HUES6 (cell line): ENCODE measurements around the gene PHF20.

ENCODE experiments used
- H3K27ac ChIP-seq: 2 replicates; pipeline ENCODE4 v1.7.0; 2013; ENCODE audit warnings: low read depth, mild to moderate bottlenecking, low read length, inconsistent platforms
- H3K27me3 ChIP-seq: 2 replicates; pipeline ENCODE4 v1.6.1; 2013; ENCODE audit warnings: low read length; ENCODE audit not compliant: control insufficient read depth, insufficient read depth
- H3K36me3 ChIP-seq: 2 replicates; pipeline ENCODE4 v1.6.1; 2013; ENCODE audit warnings: low read length; ENCODE audit not compliant: control insufficient read depth, insufficient read depth
- H3K4me1 ChIP-seq: 2 replicates; pipeline ENCODE4 v1.6.1; 2013; ENCODE audit warnings: low read length; ENCODE audit not compliant: control insufficient read depth, insufficient read depth
- H3K4me3 ChIP-seq: 2 replicates; pipeline ENCODE4 v1.5.1; 2013; ENCODE audit warnings: low read depth, low read length
- H3K9ac ChIP-seq: one replicate; pipeline ENCODE4 v1.6.1; 2013; ENCODE audit warnings: mild to moderate bottlenecking, low read length
- H3K9me3 ChIP-seq: 2 replicates; pipeline ENCODE4 v1.6.1; 2013; ENCODE audit warnings: low read depth, low read length; ENCODE audit not compliant: control insufficient read depth, insufficient read depth

Gene PHF20

DNA sequence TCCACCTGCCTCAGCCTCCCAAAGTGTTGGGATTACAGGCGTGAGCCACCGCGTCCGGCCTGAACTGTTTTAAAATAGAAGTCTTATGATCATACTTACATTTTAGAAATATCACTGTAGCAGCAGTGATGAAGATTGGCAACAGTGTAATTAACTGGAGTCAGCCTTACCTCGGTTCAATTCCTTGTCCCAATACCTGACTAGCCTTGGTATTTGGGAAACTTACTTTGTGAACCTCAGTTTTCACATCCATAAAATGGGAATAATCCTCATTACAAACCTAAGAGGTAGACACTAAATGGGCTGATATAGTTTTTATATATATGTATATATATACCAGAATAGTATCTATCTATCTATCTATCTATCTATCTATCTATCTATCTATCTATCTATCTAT is 19.3 kb downstream of the PHF20 start:
- H3K4me3 ChIP-seq, result no peak overlapping the region
- no peak overlapping the region for H3K27ac ChIP-seq
- no peaks in the 10 kb centered on the region; the same call in 1 of the 2 replicates for H3K4me1 ChIP-seq
- no peak overlapping the region for H3K9ac ChIP-seq
- H3K9me3 ChIP-seq, result no peaks in the 10 kb centered on the region
- peaks cover 3% of the 10 kb centered on the region; the same call in 1 of the 2 replicates for H3K36me3 ChIP-seq
- H3K27me3 ChIP-seq, result no peaks in the 10 kb centered on the region

DNA sequence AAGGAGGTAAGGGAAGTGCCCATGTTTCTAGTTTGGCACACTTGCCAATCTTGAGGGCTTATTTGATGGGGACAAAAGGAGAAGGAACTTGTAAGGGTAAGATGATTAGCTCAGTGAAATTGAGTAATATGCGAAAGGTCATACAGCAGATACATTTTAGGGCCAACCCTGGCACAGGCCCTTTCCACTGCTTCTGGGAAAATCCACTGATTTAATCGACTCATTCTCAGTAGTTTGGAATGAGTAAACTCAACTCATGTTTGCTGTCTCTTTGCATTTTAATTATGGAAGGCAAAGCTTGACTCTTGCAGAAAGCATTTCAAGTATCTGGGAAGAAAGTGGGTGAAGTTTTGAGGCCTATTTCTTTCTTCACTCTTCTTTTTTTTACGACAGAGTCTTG is 20.0 kb downstream of the PHF20 start:
- Histone ChIP-seq H3K27ac (no peak overlapping the region), H3K36me3 (peaks cover 3% of the 10 kb centered on the region; the same call in 1 of the 2 replicates), H3K27me3 (no peaks in the 10 kb centered on the region), H3K9me3 (no peaks in the 10 kb centered on the region), H3K4me3 (no peak overlapping the region), H3K4me1 (no peaks in the 10 kb centered on the region; the same call in 1 of the 2 replicates), H3K9ac (no peak overlapping the region)

- Histone ChIP-seq H3K4me1 (no peaks in the 10 kb centered on the region; the same call in 1 of the 2 replicates), H3K9ac (no peak overlapping the region), H3K36me3 (peaks cover 3% of the 10 kb centered on the region; the same call in 1 of the 2 replicates), H3K4me3 (no peak overlapping the region), H3K27ac (no peak overlapping the region), H3K9me3 (no peaks in the 10 kb centered on the region), H3K27me3 (no peaks in the 10 kb centered on the region)
Observed at GRCh38 chr20:35792740-35793139, 20.9 kb downstream of the PHF20 start.

- Histone ChIP-seq H3K36me3 (peaks cover 19% of the 10 kb centered on the region), H3K27me3 (no peaks in the 10 kb centered on the region), H3K4me3 (no peak overlapping the region), H3K4me1 (no peaks in the 10 kb centered on the region; the same call in 1 of the 2 replicates), H3K9me3 (no peaks in the 10 kb centered on the region), H3K9ac (no peak overlapping the region), H3K27ac (no peak overlapping the region)
Observed at GRCh38 chr20:35796571-35796970, 24.8 kb downstream of the PHF20 start.

DNA sequence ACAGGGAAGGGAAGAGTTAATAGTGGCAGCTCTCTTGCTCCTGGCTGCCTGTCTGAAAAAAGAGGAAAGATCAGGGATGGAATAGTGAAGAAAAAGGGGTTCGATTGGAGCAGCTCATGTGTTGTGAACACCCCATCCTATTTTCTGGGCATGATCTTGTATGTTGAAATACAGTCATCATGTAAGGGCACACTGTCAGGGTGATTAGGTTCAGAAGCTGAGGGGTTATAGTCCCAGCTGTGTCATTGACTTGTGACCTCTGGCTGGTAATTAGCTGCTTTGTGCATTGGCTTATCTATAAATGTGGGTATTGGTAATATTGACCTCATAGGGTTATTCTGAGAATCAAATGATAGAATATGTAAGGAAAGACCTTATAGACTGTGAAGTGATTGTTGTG is 30.1 kb downstream of the PHF20 start:
- Histone ChIP-seq H3K9ac (no peak overlapping the region), H3K9me3 (no peaks in the 10 kb centered on the region), H3K4me1 (no peaks in the 10 kb centered on the region), H3K27me3 (no peaks in the 10 kb centered on the region), H3K4me3 (no peak overlapping the region), H3K27ac (no peak overlapping the region), H3K36me3 (peaks cover 37% of the 10 kb centered on the region)

- peaks cover 36% of the 10 kb centered on the region for H3K36me3 ChIP-seq
- no peak overlapping the region for H3K9ac ChIP-seq
- H3K27ac ChIP-seq, result no peak overlapping the region
- H3K9me3 ChIP-seq, result no peaks in the 10 kb centered on the region
- no peak overlapping the region for H3K4me3 ChIP-seq
- H3K27me3 ChIP-seq, result no peaks in the 10 kb centered on the region
- H3K4me1 ChIP-seq, result no peaks in the 10 kb centered on the region
Observed at GRCh38 chr20:35806075-35806474, 34.3 kb downstream of the PHF20 start.

DNA sequence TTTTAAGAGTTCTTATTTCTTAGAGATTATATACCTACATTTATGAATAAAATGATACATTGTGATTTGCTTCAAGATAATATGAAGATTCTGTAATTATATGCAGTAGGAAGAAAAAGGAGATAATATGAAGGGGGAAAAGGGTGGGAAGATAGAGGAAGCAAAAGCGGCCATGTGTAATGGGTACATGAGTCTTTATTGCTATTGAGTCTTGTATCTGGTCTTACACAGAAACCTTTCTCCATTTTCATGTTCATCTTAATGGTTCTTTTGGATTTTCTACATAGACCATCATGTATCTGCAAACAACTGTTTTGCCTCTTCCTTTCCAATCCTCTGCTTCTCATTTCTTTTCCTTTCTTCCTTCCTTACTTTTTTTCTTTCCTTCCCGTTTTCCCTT is 36.1 kb downstream of the PHF20 start:
- no peaks in the 10 kb centered on the region for H3K27me3 ChIP-seq
- no peaks in the 10 kb centered on the region for H3K9me3 ChIP-seq
- no peak overlapping the region for H3K4me3 ChIP-seq
- no peaks in the 10 kb centered on the region for H3K4me1 ChIP-seq
- no peak overlapping the region for H3K9ac ChIP-seq
- H3K36me3 ChIP-seq, result peaks cover 27% of the 10 kb centered on the region
- no peak overlapping the region for H3K27ac ChIP-seq

- H3K4me3 ChIP-seq, result no peak overlapping the region
- no peaks in the 10 kb centered on the region for H3K27me3 ChIP-seq
- 0 out of 2 replicates have a peak, but pooled peaks cover 4% of the 10 kb centered on the region for H3K4me1 ChIP-seq
- no peak overlapping the region for H3K9ac ChIP-seq
- no peaks in the 10 kb centered on the region for H3K9me3 ChIP-seq
- no peak overlapping the region for H3K27ac ChIP-seq
- peaks cover 2% of the 10 kb centered on the region; the same call in 1 of the 2 replicates for H3K36me3 ChIP-seq
Observed at GRCh38 chr20:35820715-35821114, 48.9 kb downstream of the PHF20 start.

DNA sequence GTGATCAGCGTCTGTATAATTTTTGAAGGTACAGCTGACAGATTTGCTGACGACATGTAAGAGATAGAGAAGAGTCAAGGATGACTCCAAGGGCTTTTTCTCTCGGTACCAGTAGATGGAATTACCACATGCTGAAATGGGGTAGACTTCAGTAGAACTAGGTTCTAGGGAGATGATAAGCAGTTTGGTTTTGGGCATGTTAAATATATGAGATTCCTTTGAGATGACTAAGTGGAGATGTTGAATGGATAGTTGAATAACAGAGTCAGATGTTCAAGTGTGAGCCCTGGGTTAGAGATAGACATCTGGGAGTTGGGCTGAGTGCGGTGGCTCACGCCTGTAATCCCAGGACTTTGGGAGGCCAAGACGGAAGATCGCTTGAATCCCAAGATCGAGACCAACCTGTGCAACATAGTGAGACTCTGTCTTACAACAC is 50.0 kb downstream of the PHF20 start:
- Histone ChIP-seq H3K27me3 (no peaks in the 10 kb centered on the region), H3K36me3 (peaks cover 2% of the 10 kb centered on the region; the same call in 1 of the 2 replicates), H3K9ac (no peak overlapping the region), H3K27ac (no peak overlapping the region), H3K4me1 (0 out of 2 replicates have a peak, but pooled peaks cover 4% of the 10 kb centered on the region), H3K9me3 (no peaks in the 10 kb centered on the region), H3K4me3 (no peak overlapping the region)

GRCh38 chr20:35823147-35823546 is 51.3 kb downstream of the PHF20 start:
- Histone ChIP-seq H3K27ac (no peak overlapping the region; the same call in 1 of the 2 replicates), H3K9me3 (no peaks in the 10 kb centered on the region), H3K27me3 (no peaks in the 10 kb centered on the region), H3K9ac (no peak overlapping the region), H3K4me3 (no peak overlapping the region), H3K4me1 (0 out of 2 replicates have a peak, but pooled peaks cover 4% of the 10 kb centered on the region), H3K36me3 (peaks cover 2% of the 10 kb centered on the region; the same call in 1 of the 2 replicates)

- no peaks in the 10 kb centered on the region for H3K9me3 ChIP-seq
- no peak overlapping the region; the same call in 1 of the 2 replicates for H3K27ac ChIP-seq
- no peak overlapping the region for H3K9ac ChIP-seq
- no peak overlapping the region for H3K4me3 ChIP-seq
- H3K27me3 ChIP-seq, result no peaks in the 10 kb centered on the region
- H3K36me3 ChIP-seq, result peaks cover 5% of the 10 kb centered on the region; the same call in 1 of the 2 replicates
- H3K4me1 ChIP-seq, result 0 out of 2 replicates have a peak, but pooled peaks cover 4% of the 10 kb centered on the region
Observed at GRCh38 chr20:35823937-35824336, 52.1 kb downstream of the PHF20 start.
